K562 (cell line): ENCODE data around the gene MAP2. TPM values are rescaled to one million over a fixed set of nuclear protein-coding genes. Genes with fewer than 3 reads are reported as not detected.

Source experiments
- ATAC-seq: fragments of 200-7000 bp; cut with Tn5 transposase; 3 replicates; pipeline ENCODE4 v1.9.1; 2020; ENCODE audit warnings: moderate library complexity
- BruUV-seq: library from RNA; stranded (reverse); fragments of 400-500 nt; replicated peaks from 2 replicates; lab custom pipeline; 2021; lab: Mats Ljungman, UMichigan
- CTCF ChIA-PET: fragments of 300-600 bp; formaldehyde crosslinking; extraction: SDS; loops from one replicate; lab custom pipeline; 2021; ENCODE audit warnings: low intra/inter-chr PET ratio; lab: Yijun Ruan, JAX
- POLR2A ChIA-PET: fragments of 300-600, 350-650 bp; sonication (Branson Sonifier 250); formaldehyde crosslinking; extraction: SDS; loops from one replicate; lab custom pipeline; 2021; ENCODE audit warnings: antibody characterized with exemption, inconsistent platforms; lab: Yijun Ruan, JAX
- DNase-seq, 4 experiments: peaks; one replicate each; pipeline versions ENCODE4 v3.0.0 to v3.0.0-alpha.2; 2011 to 2018; ENCODE audit warnings: low spot score in 3 of 4, mixed read lengths in 3 of 4; ENCODE audit errors: extremely low read depth in 1 of 4
- FAIRE-seq: peaks from 2 replicates; lab custom pipeline; 2011; peaks lifted over from hg19 to GRCh38; lab: Jason Lieb, UNC
- H2AFZ ChIP-seq: 2 replicates; pipeline ENCODE4 v1.6.0; 2011; ENCODE audit warnings: low read depth, low read length, control low read depth, inconsistent platforms
- H3K27ac ChIP-seq: fragments of 200-600 bp; 3 replicates; pipeline ENCODE4 v1.8.0; 2011; ENCODE audit warnings: low read depth, mild to moderate bottlenecking, control low read depth, inconsistent platforms, low read length, moderate library complexity, mixed read lengths; ENCODE audit errors: extremely low read depth
- H3K27me3 ChIP-seq, 2 experiments: fragments of 300-600 bp in 1 of 2; 2 replicates in 1 of 2; 3 replicates in 1 of 2; pipeline versions ENCODE4 v1.6.0 to v1.8.0; 2011; ENCODE audit warnings: inconsistent platforms in 2 of 2, low read length in 2 of 2, mild to moderate bottlenecking in 1 of 2, mixed read lengths in 1 of 2, moderate library complexity in 1 of 2; ENCODE audit not compliant: control insufficient read depth in 2 of 2, insufficient read depth in 2 of 2
- H3K36me3 ChIP-seq: fragments of 300-600 bp; 3 replicates; pipeline ENCODE4 v1.8.0; 2011; ENCODE audit warnings: mild to moderate bottlenecking, low read length, inconsistent platforms; ENCODE audit not compliant: control insufficient read depth, insufficient read depth
- H3K4me1 ChIP-seq, 2 experiments: fragments of 200-600 bp in 1 of 2; replicated peaks in 1 of 2; 2 replicates in 1 of 2; 3 replicates in 1 of 2; pipeline versions ENCODE4 v1.5.1 to v1.8.0; 2011; ENCODE audit warnings: inconsistent platforms in 2 of 2, low read length in 2 of 2, mild to moderate bottlenecking in 1 of 2, mixed read lengths in 1 of 2, moderate library complexity in 1 of 2; ENCODE audit not compliant: control insufficient read depth in 2 of 2, insufficient read depth in 2 of 2
- H3K4me2 ChIP-seq: 2 replicates; pipeline ENCODE4 v1.6.1; 2011; ENCODE audit warnings: low read length, control low read depth, inconsistent platforms, mixed read lengths; ENCODE audit not compliant: insufficient read depth
- H3K4me3 ChIP-seq: fragments of 200-600 bp; sonication (generic), shearing (Covaris generic); 2 replicates; pipeline ENCODE4 v1.5.1; 2016; ENCODE audit warnings: control low read depth, inconsistent platforms
- H3K79me2 ChIP-seq: fragments of 200-600 bp; 3 replicates; pipeline ENCODE4 v1.8.0; 2011; ENCODE audit warnings: low read length, inconsistent platforms; ENCODE audit not compliant: control insufficient read depth, insufficient read depth
- H3K9ac ChIP-seq, 2 experiments: 2 replicates each; pipeline versions ENCODE4 v1.6.0 to v1.6.1; 2011; ENCODE audit warnings: low read depth in 2 of 2, low read length in 2 of 2, control low read depth in 1 of 2, inconsistent platforms in 1 of 2, mild to moderate bottlenecking in 1 of 2, mixed read lengths in 1 of 2; ENCODE audit not compliant: insufficient read depth in 1 of 2
- H3K9me1 ChIP-seq: one replicate; pipeline ENCODE4 v1.6.0; 2011; ENCODE audit warnings: inconsistent platforms, mild to moderate bottlenecking, low read length, moderate library complexity; ENCODE audit not compliant: control insufficient read depth, insufficient read depth
- H3K9me3 ChIP-seq: replicated peaks from 2 replicates; pipeline ENCODE4 v1.5.1; 2011; ENCODE audit warnings: low read depth, low read length, inconsistent platforms; ENCODE audit not compliant: control insufficient read depth, insufficient read depth
- H4K20me1 ChIP-seq: replicated peaks from 2 replicates; pipeline ENCODE4 v1.6.1; 2011; ENCODE audit warnings: low read length, inconsistent platforms, mixed read lengths; ENCODE audit not compliant: control insufficient read depth, insufficient read depth
- CREBBP ChIP-seq: IDR thresholded peaks from one replicate; pipeline ENCODE4 v1.6.1; 2012; ENCODE audit warnings: low read depth, mild to moderate bottlenecking, control low read depth, inconsistent platforms, low read length
- MLLT1 ChIP-seq, 2 experiments: fragments of 450-650 bp; IDR thresholded peaks; 2 replicates each; pipeline ENCODE4 v1.6.1; 2016
- NUFIP1 ChIP-seq: fragments of 450-650 bp; IDR thresholded peaks from 2 replicates; pipeline ENCODE4 v1.6.1; 2018; ENCODE audit not compliant: partially characterized antibody
- PRDM10 ChIP-seq: fragments of 450-650 bp; IDR thresholded peaks from 2 replicates; pipeline ENCODE4 v1.6.1; 2018; ENCODE audit not compliant: partially characterized antibody
- SAP30 ChIP-seq: fragments of 200-600 bp; sonication (generic); IDR thresholded peaks from 2 replicates; pipeline ENCODE4 v1.6.1; 2012; ENCODE audit warnings: borderline replicate concordance, low read depth, mild to moderate bottlenecking, moderate library complexity, low read length, control low read depth, inconsistent platforms; ENCODE audit not compliant: insufficient read depth, poor library complexity, severe bottlenecking
- SP2 ChIP-seq: IDR thresholded peaks from 2 replicates; pipeline ENCODE4 v1.6.1; 2011; ENCODE audit warnings: mild to moderate bottlenecking, low read depth, low read length, moderate library complexity; ENCODE audit not compliant: poor library complexity, severe bottlenecking; ENCODE audit errors: extremely low read depth
- TSHZ1 ChIP-seq: fragments of 250-450 bp; sonication (Bioruptor Pico); IDR thresholded peaks from 2 replicates; pipeline ENCODE4 v1.4.0; 2020; ENCODE audit warnings: mild to moderate bottlenecking, moderate library complexity
- ZBTB7A ChIP-seq: IDR thresholded peaks from 2 replicates; pipeline ENCODE4 v1.6.1; 2011; ENCODE audit warnings: low read depth, mild to moderate bottlenecking, low read length, moderate library complexity, borderline replicate concordance; ENCODE audit not compliant: control insufficient read depth
- WGBS: fragments of 100-300 bp; shearing (Covaris generic); methylation state at CpG from one replicate; pipeline ENCODE4 v1.1.6; 2016; ENCODE audit warnings: low coverage, mixed read lengths; ENCODE audit not compliant: insufficient coverage; ENCODE audit errors: missing lambda C conversion rate; 5-methylcytosine and 5-hydroxymethylcytosine counted together
- in situ Hi-C: fragments of 300-500 bp; cut with MboI; formaldehyde crosslinking; loops from 4 replicates; pipeline ENCODE4 v1.15.0; 2018; ENCODE audit warnings: inconsistent platforms, mixed read lengths
- intact Hi-C: fragments of 100-400 bp; cut with micrococcal nuclease; formaldehyde crosslinking; loops from 2 replicates; pipeline ENCODE4 v1.14.2; 2022
- polyA plus RNA-seq, 8 experiments: library from polyadenylated mRNA; depleted of rRNA in 4 of 8; stranded (reverse) in 5 of 8; unstranded in 3 of 8; fragments of >200 nt; fragmentation: Nextera tagmentation in 2 of 8; fragmentation: Illumina TruSeq in 1 of 8; extraction: Ambion mirVana in 2 of 8; extraction: Trizol in 1 of 8; gene quantifications; 2 replicates each; pipeline versions ENCODE4 v1.2.1 to v1.2.3, GENCODE V29; 2011 to 2014; ENCODE audit warnings: inconsistent platforms in 1 of 8, missing spikeins in 1 of 8
- total RNA-seq, 7 experiments: library from RNA; depleted of rRNA in 6 of 7; stranded (reverse); fragments of >200 nt in 6 of 7; fragmentation: Illumina TruSeq in 2 of 7; extraction: Trizol in 2 of 7; gene quantifications; 2 replicates each; pipeline versions ENCODE4 v1.2.1 to v1.2.3, GENCODE V29; 2011 to 2021; ENCODE audit warnings: low replicate concordance in 1 of 7
- TF ChIP-seq, protein P1 (sequence below): fragments of 250-450 bp; sonication (Bioruptor Pico); IDR thresholded peaks from 2 replicates; pipeline ENCODE4 v1.8.0; 2022; ENCODE audit warnings: moderate library complexity, mild to moderate bottlenecking, inconsistent platforms

The MAP2 gene
- total and polyA plus RNA-seq, 9 of the 15 experiments (the other 6 are each of a cell fraction or from before 2014, with no cell fraction given): 0.13 TPM; not detected in 8

DNA sequence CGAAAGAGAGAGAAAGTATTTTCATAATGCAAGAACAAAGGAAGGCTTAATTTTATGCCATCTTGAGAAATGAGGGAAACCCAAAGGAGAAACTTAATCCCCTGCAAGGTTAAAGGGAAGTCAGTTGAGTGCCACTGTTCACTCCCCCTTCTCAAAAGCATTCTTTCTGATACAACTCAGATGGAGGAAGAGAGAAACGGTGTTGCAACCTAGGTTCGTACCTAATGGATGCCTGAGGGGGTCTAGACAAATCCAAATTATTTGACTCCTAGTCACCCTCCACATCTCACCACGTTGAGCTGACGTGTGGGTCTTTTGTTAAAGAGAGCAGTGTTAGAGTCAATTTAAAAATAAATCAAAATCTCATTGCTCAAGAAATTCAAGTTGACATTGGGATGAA is 295.2 kb downstream of the MAP2 start:
- BruUV-seq: no TSS peak
- no peak for DNase-seq
- in situ Hi-C loops: no loop called here
- ATAC-seq: no peak
- no peak overlapping the region for H3K27ac ChIP-seq
- H3K27me3 ChIP-seq: no peaks in the 10 kb centered on the region
- no peaks in the 10 kb centered on the region for H4K20me1 ChIP-seq
- no peaks in the 10 kb centered on the region for H3K36me3 ChIP-seq
- CTCF ChIA-PET: no interaction called here
- H3K9me3 ChIP-seq: no peaks in the 10 kb centered on the region
- no peaks in the 10 kb centered on the region for H3K9me1 ChIP-seq
- no peaks in the 10 kb centered on the region for H3K4me1 ChIP-seq
- H3K4me3 ChIP-seq: no peak overlapping the region
- no peak overlapping the region for H3K9ac ChIP-seq
- FAIRE-seq: no peak
- H2AFZ ChIP-seq: no peak overlapping the region
- intact Hi-C loops: no loop called here
- no peaks in the 10 kb centered on the region for H3K79me2 ChIP-seq
- POLR2A ChIA-PET: no interaction called here
- H3K4me2 ChIP-seq: no peak overlapping the region
- 0% methylated on average over 5 of the region's 5 CpGs for WGBS
- no peak for TF ChIP-seq TSHZ1 (CRISPR knock-in tag)
- no peak for TF ChIP-seq PRDM10
- TF ChIP-seq ZBTB7A: no peak
- TF ChIP-seq, protein P1, sequence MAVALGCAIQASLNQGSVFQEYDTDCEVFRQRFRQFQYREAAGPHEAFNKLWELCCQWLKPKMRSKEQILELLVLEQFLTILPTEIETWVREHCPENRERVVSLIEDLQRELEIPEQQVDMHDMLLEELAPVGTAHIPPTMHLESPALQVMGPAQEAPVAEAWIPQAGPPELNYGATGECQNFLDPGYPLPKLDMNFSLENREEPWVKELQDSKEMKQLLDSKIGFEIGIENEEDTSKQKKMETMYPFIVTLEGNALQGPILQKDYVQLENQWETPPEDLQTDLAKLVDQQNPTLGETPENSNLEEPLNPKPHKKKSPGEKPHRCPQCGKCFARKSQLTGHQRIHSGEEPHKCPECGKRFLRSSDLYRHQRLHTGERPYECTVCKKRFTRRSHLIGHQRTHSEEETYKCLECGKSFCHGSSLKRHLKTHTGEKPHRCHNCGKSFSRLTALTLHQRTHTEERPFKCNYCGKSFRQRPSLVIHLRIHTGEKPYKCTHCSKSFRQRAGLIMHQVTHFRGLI: no peak
- TF ChIP-seq MLLT1 (IDR thresholded peaks at IDR 0.05): no peak
- no peak for TF ChIP-seq SAP30
- no peak for TF ChIP-seq NUFIP1
- no peak for TF ChIP-seq SP2
- no peak for TF ChIP-seq CREBBP
